Muscle of leg (tissue), 16 donors: ENCODE measurements around the gene DNAJB11. TPM values are rescaled to one million over a fixed set of nuclear protein-coding genes. Genes with fewer than 3 reads are reported as not detected.

Experiments
- DNase-seq: peaks from one replicate; pipeline ENCODE4 v3.0.0; 2013
- H3K27ac ChIP-seq: one replicate; pipeline ENCODE4 v1.5.1; 2013; ENCODE audit warnings: mild to moderate bottlenecking, low read length, control low read depth
- H3K27me3 ChIP-seq: one replicate; pipeline ENCODE4 v1.6.1; 2013; ENCODE audit warnings: low read length; ENCODE audit not compliant: control insufficient read depth, insufficient read depth
- H3K36me3 ChIP-seq: one replicate; pipeline ENCODE4 v1.6.1; 2013; ENCODE audit warnings: low read length; ENCODE audit not compliant: control insufficient read depth, insufficient read depth
- H3K4me1 ChIP-seq: one replicate; pipeline ENCODE4 v1.6.1; 2013; ENCODE audit warnings: low read length; ENCODE audit not compliant: control insufficient read depth, insufficient read depth
- H3K4me3 ChIP-seq: one replicate; pipeline ENCODE4 v1.5.1; 2013; ENCODE audit warnings: low read length, control low read depth
- H3K9me3 ChIP-seq: replicated peaks from 2 replicates; pipeline ENCODE4 v1.6.1; 2013; ENCODE audit warnings: low read depth, low read length; ENCODE audit not compliant: control insufficient read depth
- WGBS: methylation state at CpG from one replicate; pipeline ENCODE4 v1.1.5; 2013; ENCODE audit warnings: missing lambda C conversion rate; ENCODE audit not compliant: insufficient coverage; 5-methylcytosine and 5-hydroxymethylcytosine counted together
- long read RNA-seq, 11 donors: transcript quantifications; one replicate each; lab custom pipeline, GENCODE V29; 2026
- polyA plus RNA-seq, 8 donors: library from polyadenylated mRNA; unstranded; fragments of 120-200 nt; gene quantifications; one replicate each; pipeline versions ENCODE4 v1.2.1 to v1.2.3, GENCODE V29; 2013; ENCODE audit warnings: inconsistent platforms in 1 of 8, low replicate concordance in 1 of 8; ENCODE audit not compliant: insufficient read length in 8 of 8, insufficient read depth in 1 of 8
- total RNA-seq: library from RNA; stranded (reverse); fragments of 120-200 nt; gene quantifications from one replicate; pipeline ENCODE4 v1.2.4, GENCODE V29; 2013

Gene DNAJB11
- total RNA-seq (30.3 TPM), polyA plus RNA-seq (10 to 100 TPM; 36.6 to 49.7 (median 40.7) TPM)
- long read RNA-seq, donor 1, full-length matches to known transcripts = 10 of 10 reads
- long read RNA-seq, donor 1, partial matches to known transcripts = 0 of 10 reads
- long read RNA-seq, donor 1, other reads (novel, unspliced or antisense) = 0 of 10 reads
- long read RNA-seq, donor 2, partial matches to known transcripts = 0 of 2 reads
- long read RNA-seq, donor 2, other reads (novel, unspliced or antisense) = 0 of 2 reads
- long read RNA-seq, donor 3, transcript DNAJB11-201 (10 exons, 1,688 nt) = major isoform, 16 of 17 reads
- long read RNA-seq, donor 3, partial matches to known transcripts = 0 of 17 reads
- long read RNA-seq, donor 3, other reads (novel, unspliced or antisense) = 0 of 17 reads
- long read RNA-seq, donor 4, transcript DNAJB11-201 (10 exons, 1,688 nt) = major isoform, 15 of 15 reads
- long read RNA-seq, donor 4, partial matches to known transcripts = 0 of 15 reads
- long read RNA-seq, donor 4, other reads (novel, unspliced or antisense) = 0 of 15 reads
- long read RNA-seq, donor 5, full-length matches to known transcripts = 35 of 41 reads
- long read RNA-seq, donor 5, partial matches to known transcripts = 6 of 41 reads
- long read RNA-seq, donor 5, other reads (novel, unspliced or antisense) = 0 of 41 reads
- long read RNA-seq, donor 6, transcript DNAJB11-201 (10 exons, 1,688 nt) = major isoform, 26 of 27 reads
- long read RNA-seq, donor 6, partial matches to known transcripts = 0 of 27 reads
- long read RNA-seq, donor 6, other reads (novel, unspliced or antisense) = 0 of 27 reads
- long read RNA-seq, donor 7, transcript DNAJB11-201 (10 exons, 1,688 nt) = major isoform, 19 of 19 reads
- long read RNA-seq, donor 7, partial matches to known transcripts = 0 of 19 reads
- long read RNA-seq, donor 7, other reads (novel, unspliced or antisense) = 0 of 19 reads
- long read RNA-seq, donor 8, full-length matches to known transcripts = 9 of 18 reads
- long read RNA-seq, donor 8, partial matches to known transcripts = 9 of 18 reads
- long read RNA-seq, donor 8, other reads (novel, unspliced or antisense) = 0 of 18 reads
- long read RNA-seq, donor 9, full-length matches to known transcripts = 9 of 9 reads
- long read RNA-seq, donor 9, partial matches to known transcripts = 0 of 9 reads
- long read RNA-seq, donor 9, other reads (novel, unspliced or antisense) = 0 of 9 reads
- long read RNA-seq, donor 10, full-length matches to known transcripts = 13 of 13 reads
- long read RNA-seq, donor 10, partial matches to known transcripts = 0 of 13 reads
- long read RNA-seq, donor 10, other reads (novel, unspliced or antisense) = 0 of 13 reads
- long read RNA-seq, donor 11, transcript DNAJB11-201 (10 exons, 1,688 nt) = major isoform, 14 of 14 reads
- long read RNA-seq, donor 11, partial matches to known transcripts = 0 of 14 reads
- long read RNA-seq, donor 11, other reads (novel, unspliced or antisense) = 0 of 14 reads

DNA sequence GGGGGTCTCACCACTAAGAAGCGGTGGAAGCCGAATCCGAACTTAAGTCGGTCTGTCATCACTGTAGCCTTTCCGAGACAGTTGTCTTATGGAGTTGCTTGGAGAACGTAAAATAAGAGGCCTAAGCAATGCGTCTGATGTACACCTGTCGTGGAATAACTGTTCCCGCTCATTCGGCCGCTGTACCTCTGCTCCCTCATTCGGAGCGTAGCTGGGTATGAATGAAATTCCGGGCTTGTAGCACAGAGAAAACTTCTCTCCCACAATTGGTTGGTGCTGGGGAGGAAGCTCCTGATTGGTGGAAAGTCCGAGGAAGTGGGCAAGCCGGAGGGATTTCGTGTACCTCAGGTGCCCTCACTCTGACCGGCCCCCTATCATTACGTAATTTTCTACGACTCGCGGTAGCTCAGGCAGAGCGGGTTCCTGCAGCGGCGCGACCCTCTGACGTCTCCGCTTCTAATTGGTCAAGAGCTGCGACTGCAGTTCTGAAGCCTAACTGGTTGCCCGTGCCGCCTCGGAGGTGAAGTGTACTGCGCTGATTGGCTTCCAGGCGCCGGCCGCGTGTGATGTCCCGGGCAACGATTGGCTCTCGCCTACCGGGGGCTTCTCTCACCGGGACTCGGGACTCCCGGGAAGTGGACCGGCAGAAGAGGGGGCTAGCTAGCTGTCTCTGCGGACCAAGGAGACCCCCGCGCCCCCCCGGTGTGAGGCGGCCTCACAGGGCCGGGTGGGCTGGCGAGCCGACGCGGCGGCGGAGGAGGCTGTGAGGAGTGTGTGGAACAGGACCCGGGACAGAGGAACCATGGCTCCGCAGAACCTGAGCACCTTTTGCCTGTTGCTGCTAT is at the start of gene DNAJB11:
Gene DNAJB11 (plus strand): TSS at position 625 of the 845 bp plus-strand sequence. CDS start 178 bp downstream, at position 803.
- H3K4me1 ChIP-seq = peaks cover 24% of the 10 kb centered on the region

DNA sequence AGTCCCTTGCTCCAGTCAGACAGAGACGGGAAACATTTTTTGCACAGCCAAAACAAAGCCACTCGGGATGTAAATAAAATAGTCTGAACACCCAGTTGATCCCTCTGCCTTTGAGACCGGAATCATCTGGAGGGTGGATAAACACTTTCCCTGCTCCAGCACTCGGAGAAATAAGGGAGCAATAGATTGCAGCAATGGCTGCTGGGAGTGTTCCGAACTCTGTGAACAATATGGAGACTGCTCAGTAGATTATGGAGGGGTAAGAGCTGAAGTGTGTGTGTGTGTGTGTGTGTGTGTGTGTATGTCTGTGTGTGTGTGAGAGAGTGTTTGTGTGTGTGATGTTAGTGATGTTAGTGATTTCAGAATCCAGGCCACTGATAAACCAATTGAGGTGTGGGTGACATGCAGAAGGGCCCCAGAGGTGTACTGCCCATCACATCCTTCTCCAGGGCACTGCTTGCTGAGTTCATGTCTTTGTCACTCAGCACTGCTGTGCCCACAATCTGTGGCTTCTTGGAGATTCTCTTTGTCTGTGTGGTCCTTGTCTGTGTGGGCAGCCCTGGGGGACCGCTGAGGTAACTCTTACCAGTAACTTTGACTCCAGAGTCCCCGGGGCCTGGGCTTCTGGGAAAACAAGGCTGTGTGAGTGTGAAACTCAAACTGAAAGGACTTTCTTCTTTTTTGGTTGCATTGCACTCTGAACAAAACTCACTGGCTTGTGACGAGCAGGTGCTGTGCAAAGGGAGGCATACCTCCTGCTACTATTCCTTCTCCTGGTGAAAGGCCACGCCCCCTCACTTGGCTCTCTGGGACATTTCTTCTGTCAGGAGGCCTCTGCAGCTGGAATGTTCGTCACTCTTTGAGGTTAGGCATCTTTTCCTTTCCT is 49.3 kb upstream of the DNAJB11 start:
- DNase-seq = no peak
- Histone ChIP-seq H3K9me3 (no peaks in the 10 kb centered on the region), H3K27ac (no peak overlapping the region), H3K4me1 (peaks cover 3% of the 10 kb centered on the region), H3K27me3 (no peaks in the 10 kb centered on the region), H3K4me3 (no peak overlapping the region), H3K36me3 (no peaks in the 10 kb centered on the region)
- 41% methylated on average over 7 of the region's 10 CpGs for WGBS

More for the DNA sequence above, at the start of gene DNAJB11:
- Histone ChIP-seq H3K27me3 (no peaks in the 10 kb centered on the region), H3K4me3 (peak within 1 kb of the TSS; percentile 81), H3K9me3 (no peaks in the 10 kb centered on the region), H3K27ac (peak within 1 kb of the TSS; percentile 94), H3K36me3 (peaks cover 6% of the 10 kb centered on the region)
- peak; percentile 100 for DNase-seq
- under 1% methylated on average over 49 of the region's 59 CpGs for WGBS

DNA sequence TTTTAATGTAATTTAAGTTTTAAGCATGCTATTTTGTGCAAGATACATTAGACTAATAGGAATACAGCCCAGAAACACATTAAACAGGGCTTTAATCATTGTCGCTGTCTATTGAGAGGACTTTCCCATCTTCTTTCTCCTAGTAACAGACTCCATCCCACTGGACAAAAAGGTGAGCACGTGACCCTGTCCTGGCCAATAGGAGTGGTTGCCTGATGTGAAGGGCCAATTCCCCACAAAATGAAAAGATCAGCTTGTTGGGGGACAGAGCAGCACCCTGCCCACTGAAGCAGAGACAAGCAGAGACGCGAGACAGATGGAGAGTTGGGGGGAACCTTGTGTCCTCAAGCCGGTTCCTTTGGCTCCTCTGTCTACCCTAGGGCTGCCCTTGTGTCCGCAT is 47.5 kb upstream of the DNAJB11 start:
- DNase-seq = no peak
- 71% methylated on average over 3 of the region's 6 CpGs for WGBS
- H3K4me1 ChIP-seq = peaks cover 3% of the 10 kb centered on the region
- H3K27me3 ChIP-seq = no peaks in the 10 kb centered on the region
- no peak overlapping the region for H3K27ac ChIP-seq
- no peaks in the 10 kb centered on the region for H3K36me3 ChIP-seq
- H3K4me3 ChIP-seq = no peak overlapping the region
- H3K9me3 ChIP-seq = no peaks in the 10 kb centered on the region

DNA sequence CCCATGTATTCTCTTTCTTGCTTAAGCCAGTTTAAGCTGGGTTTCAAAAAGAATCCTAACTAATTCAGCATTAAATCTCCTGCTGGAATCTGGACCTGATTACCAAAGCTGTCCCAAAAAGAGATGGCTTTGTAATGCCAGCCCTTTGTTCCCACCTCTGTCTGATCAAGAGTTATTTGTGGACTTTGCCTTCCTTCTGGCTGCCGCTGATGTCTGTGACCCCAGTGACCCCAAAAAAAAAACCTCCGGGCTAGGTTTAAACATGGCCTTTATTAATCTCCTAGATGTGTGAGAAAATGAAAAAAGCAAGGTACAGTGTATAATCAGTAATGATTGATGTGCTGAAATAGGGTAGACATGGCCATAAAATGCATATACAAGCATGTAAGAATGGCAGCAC is 47.1 kb upstream of the DNAJB11 start:
- H3K27ac ChIP-seq = no peak overlapping the region
- no peaks in the 10 kb centered on the region for H3K36me3 ChIP-seq
- H3K4me3 ChIP-seq = no peak overlapping the region
- DNase-seq = no peak
- 10% methylated on average over 2 of the region's 2 CpGs for WGBS
- H3K9me3 ChIP-seq = no peaks in the 10 kb centered on the region
- peaks cover 3% of the 10 kb centered on the region for H3K4me1 ChIP-seq
- H3K27me3 ChIP-seq = no peaks in the 10 kb centered on the region

DNA sequence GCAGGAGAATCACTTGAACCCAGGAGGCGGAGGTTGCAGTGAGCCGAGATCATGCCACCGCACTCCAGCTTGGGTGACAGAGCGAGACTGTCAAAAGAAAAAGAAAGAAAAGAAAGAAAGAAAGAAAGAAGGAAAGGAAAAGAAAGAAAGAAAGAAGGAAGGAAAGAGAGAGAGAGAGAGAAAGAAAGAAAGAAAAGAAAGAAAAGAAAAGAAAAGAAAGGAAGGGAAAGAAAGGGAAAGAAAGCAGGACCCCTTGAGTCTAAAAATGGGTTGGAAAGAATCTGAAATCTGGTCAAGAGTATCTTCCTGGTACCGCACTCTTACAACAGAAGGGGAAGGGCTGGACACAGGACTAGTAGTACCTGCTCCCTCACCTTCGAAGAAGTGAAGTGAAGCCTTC is 45.9 kb upstream of the DNAJB11 start:
- Histone ChIP-seq H3K27ac (no peak overlapping the region), H3K27me3 (no peaks in the 10 kb centered on the region), H3K4me3 (no peak overlapping the region), H3K9me3 (no peaks in the 10 kb centered on the region), H3K4me1 (peaks cover 3% of the 10 kb centered on the region), H3K36me3 (no peaks in the 10 kb centered on the region)
- DNase-seq = no peak
- 91% methylated on average over 4 of the region's 6 CpGs for WGBS

DNA sequence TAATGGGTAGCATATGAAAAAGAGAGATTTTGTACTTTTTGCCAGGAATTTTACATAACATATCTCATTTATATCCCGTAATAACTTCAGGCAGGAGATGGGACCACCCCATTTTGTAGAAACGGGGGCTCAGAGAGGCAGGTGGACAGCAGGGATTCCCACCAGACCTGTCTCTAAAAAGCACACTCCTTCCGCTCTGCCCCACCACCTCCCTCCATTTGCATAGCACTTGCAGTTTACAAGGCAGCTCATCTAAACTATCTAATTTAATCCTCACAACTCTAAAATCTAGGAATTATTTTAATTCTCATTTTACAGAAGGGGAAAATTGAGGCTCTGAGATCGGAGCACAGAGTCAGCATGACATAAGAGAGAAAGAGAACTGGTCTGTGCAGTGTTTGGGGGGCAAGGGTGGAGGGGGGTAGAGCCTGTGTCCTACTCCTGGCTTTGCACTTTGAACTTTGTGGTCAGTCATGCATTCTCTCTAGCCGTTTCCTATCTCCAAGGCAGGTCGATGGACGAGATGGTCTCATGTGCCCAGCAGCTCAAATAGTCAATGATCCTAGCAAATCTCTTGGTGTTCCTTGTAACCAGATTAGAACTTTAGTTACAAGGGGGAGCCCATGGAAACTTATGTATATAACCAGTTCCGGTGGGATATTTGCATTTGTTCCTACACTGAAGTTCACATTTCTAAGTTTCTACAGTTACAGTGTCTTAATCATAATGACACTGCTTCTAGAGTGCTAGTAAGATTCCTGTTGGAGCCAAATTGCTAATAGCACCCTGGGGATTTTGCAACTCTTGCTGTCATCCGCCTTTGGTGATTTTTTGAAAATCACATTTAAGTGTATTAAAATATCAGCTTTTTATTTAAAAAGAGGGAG is 44.9 kb upstream of the DNAJB11 start:
- Histone ChIP-seq H3K9me3 (no peaks in the 10 kb centered on the region), H3K27ac (no peak overlapping the region), H3K4me3 (no peak overlapping the region), H3K4me1 (peaks cover 1% of the 10 kb centered on the region), H3K27me3 (no peaks in the 10 kb centered on the region), H3K36me3 (no peaks in the 10 kb centered on the region)
- no peak for DNase-seq
- whole genome bisulfite sequencing = 63% methylated on average over 5 of the region's 9 CpGs

DNA sequence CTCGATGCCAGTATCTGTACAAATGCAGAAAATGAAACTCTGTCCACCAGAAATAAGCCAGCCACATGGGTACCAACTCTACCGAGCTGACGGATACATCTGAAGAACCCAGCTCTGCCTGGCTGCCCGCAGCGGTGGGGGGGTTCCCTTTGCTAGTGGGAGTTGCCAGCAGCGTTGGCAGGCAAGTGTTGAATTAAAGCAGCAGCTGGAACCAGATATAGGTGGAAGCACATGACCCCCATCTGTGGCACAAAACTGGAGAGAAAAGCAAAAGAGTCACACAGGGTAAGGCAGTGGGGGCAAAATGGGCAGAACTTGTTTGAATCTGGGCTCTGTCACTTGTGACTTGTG is 44.3 kb upstream of the DNAJB11 start:
- Histone ChIP-seq H3K4me1 (no peaks in the 10 kb centered on the region), H3K36me3 (no peaks in the 10 kb centered on the region), H3K27me3 (no peaks in the 10 kb centered on the region), H3K9me3 (no peaks in the 10 kb centered on the region), H3K4me3 (no peak overlapping the region), H3K27ac (no peak overlapping the region)
- DNase-seq = peak; percentile 48
- 62% methylated on average over 4 of the region's 6 CpGs for WGBS
